Kidney (tissue), 14 donors: ENCODE measurements around the gene PARP12. TPM values are rescaled to one million over a fixed set of nuclear protein-coding genes. Genes with fewer than 3 reads are reported as not detected.

Source experiments
- DNase-seq, 5 donors: peaks; one replicate each; pipeline ENCODE4 v3.0.0-alpha.2; 2013 to 2020
- FAIRE-seq: peaks from 2 replicates; lab custom pipeline; 2012; peaks lifted over from hg19 to GRCh38; lab: Jason Lieb, UNC
- H3K27ac ChIP-seq, 2 donors: one replicate each; pipeline ENCODE4 v1.7.0; 2013; ENCODE audit warnings: low read depth in 2 of 2, low read length in 2 of 2, inconsistent platforms in 1 of 2
- H3K27me3 ChIP-seq: one replicate; pipeline ENCODE4 v1.7.1; 2013; ENCODE audit warnings: low read length, inconsistent platforms; ENCODE audit not compliant: control insufficient read depth, insufficient read depth
- H3K36me3 ChIP-seq, 3 donors: one replicate each; pipeline versions ENCODE4 v1.7.0 to v1.7.1; 2013; ENCODE audit warnings: low read length in 3 of 3, control low read depth in 1 of 3, inconsistent platforms in 1 of 3; ENCODE audit not compliant: insufficient read depth in 3 of 3, control insufficient read depth in 2 of 3
- H3K4me1 ChIP-seq, 3 donors: one replicate each; pipeline versions ENCODE4 v1.7.0 to v1.7.1; 2013; ENCODE audit warnings: low read length in 3 of 3, inconsistent platforms in 1 of 3, low read depth in 1 of 3; ENCODE audit not compliant: control insufficient read depth in 2 of 3, insufficient read depth in 2 of 3
- H3K4me3 ChIP-seq, 3 donors: one replicate each; pipeline versions ENCODE4 v1.7.0 to v1.8.1; 2013; ENCODE audit warnings: low read length in 3 of 3, control low read depth in 1 of 3, inconsistent platforms in 1 of 3
- H3K9ac ChIP-seq, 3 donors: one replicate each; pipeline versions ENCODE4 v1.7.0 to v1.7.1; 2013; ENCODE audit warnings: low read length in 3 of 3, control low read depth in 1 of 3, inconsistent platforms in 1 of 3
- H3K9me3 ChIP-seq, 3 donors: one replicate each; pipeline versions ENCODE4 v1.7.0 to v1.7.1; 2013; ENCODE audit warnings: low read length in 3 of 3, control low read depth in 1 of 3, inconsistent platforms in 1 of 3; ENCODE audit not compliant: control insufficient read depth in 2 of 3, insufficient read depth in 1 of 3
- CTCF ChIP-seq: IDR thresholded peaks from 3 replicates; pipeline ENCODE4 v1.5.1; 2012; ENCODE audit warnings: mild to moderate bottlenecking, moderate library complexity, borderline replicate concordance; ENCODE audit not compliant: insufficient read depth; ENCODE audit errors: extremely low read depth
- intact Hi-C: fragments of 100-400 bp; cut with DNase I; formaldehyde crosslinking; loops from one replicate; pipeline ENCODE4 v1.11.1; 2022
- polyA plus RNA-seq: library from polyadenylated mRNA; stranded (reverse); fragments of 350-450 nt; fragmentation: Illumina TruSeq; extraction: RNeasy Lipid Tissue Mini Kit (QIAGEN cat#74804); gene quantifications from one replicate; pipeline ENCODE4 v1.2.3, GENCODE V29; 2014; ENCODE audit warnings: low read depth, low replicate concordance; ENCODE audit not compliant: insufficient read depth
- total RNA-seq: library from RNA; stranded (reverse); fragmentation: NEBNext Ultra II Directional; extraction: Animal tissue kit (Norgen Biotek cat#: 25700); gene quantifications from one replicate; pipeline ENCODE4 v1.2.1, GENCODE V29; 2021
- donor health status: control.
- donor health status: control.
- donor health status: control.
- donor health status: control.
- donor health status: control.
- donor health status: DM: yes; HTN: yes; CAD: no.
- donor health status: Normal renal cell carcinoma (clear cell type).

Gene PARP12
- total and polyA plus RNA-seq, 2 donors from 2014 or later: 15.2 to 40.2 TPM

GRCh38 chr7:140079121-140079536 is 16.4 kb upstream of the PARP12 start:
- H3K4me3 ChIP-seq: no peak overlapping the region
- no peak for FAIRE-seq
- no peaks in the 10 kb centered on the region for H3K27me3 ChIP-seq
- H3K4me1 ChIP-seq: no peaks in the 10 kb centered on the region
- no peak for TF ChIP-seq CTCF
- no peak overlapping the region for H3K27ac ChIP-seq
- H3K9ac ChIP-seq: no peak overlapping the region
- intact Hi-C loops: no loop called here
- H3K36me3 ChIP-seq: no peaks in the 10 kb centered on the region
- DNase-seq: peak in 1 of 5 donors; percentile 6
- H3K9me3 ChIP-seq: no peaks in the 10 kb centered on the region

GRCh38 chr7:140078392-140078791 is 15.6 kb upstream of the PARP12 start:
- DNase-seq: no peak

GRCh38 chr7:140074780-140075179 is 12.0 kb upstream of the PARP12 start:
- Histone ChIP-seq H3K27me3 (no peaks in the 10 kb centered on the region), H3K9me3 (peaks cover 0 to 2% (median 0%) of the 10 kb centered on the region in 3 donors), H3K36me3 (no peaks in the 10 kb centered on the region), H3K27ac (no peak overlapping the region), H3K9ac (no peak overlapping the region), H3K4me3 (no peak overlapping the region), H3K4me1 (no peaks in the 10 kb centered on the region)
- TF ChIP-seq CTCF: no peak
- FAIRE-seq: no peak
- intact Hi-C loops: no loop called here
- no peak for DNase-seq

More at GRCh38 chr7:140078392-140078791, 15.6 kb upstream of the PARP12 start:
- Histone ChIP-seq H3K9ac (no peak overlapping the region), H3K27ac (no peak overlapping the region), H3K36me3 (no peaks in the 10 kb centered on the region), H3K9me3 (no peaks in the 10 kb centered on the region), H3K4me1 (no peaks in the 10 kb centered on the region), H3K27me3 (no peaks in the 10 kb centered on the region), H3K4me3 (no peak overlapping the region)
- no peak for TF ChIP-seq CTCF
- FAIRE-seq: no peak
- intact Hi-C loops: no loop called here

GRCh38 chr7:140070546-140070945 is 7.8 kb upstream of the PARP12 start:
- Histone ChIP-seq H3K9ac (no peak overlapping the region), H3K27me3 (no peaks in the 10 kb centered on the region), H3K27ac (no peak overlapping the region), H3K4me1 (no peaks in the 10 kb centered on the region), H3K9me3 (peaks cover 0 to 10% (median 3%) of the 10 kb centered on the region in 3 donors), H3K4me3 (no peak overlapping the region), H3K36me3 (no peaks in the 10 kb centered on the region)
- intact Hi-C loops: no loop called here
- no peak for DNase-seq
- FAIRE-seq: no peak
- TF ChIP-seq CTCF: no peak
